NOMO-1 treated with dmso at 0.1 percent for 144 hours (cell line): ENCODE data around the gene RNF150.
"Not testable (repeated sequence)": the region's sequence is repeated elsewhere in the genome, so short reads cannot be mapped to it uniquely, and the experiment has no call there.

ENCODE experiments used
- DNase-seq: peaks from one replicate; lab custom pipeline; 2025; ENCODE audit not compliant: unreplicated experiment; lab: John Stamatoyannopoulos, UW

RNF150 gene

GRCh38 chr4:141133146-141133998, at the start of gene RNF150:
TSS of gene RNF150 (minus strand) at chr4:141133469.
- no peak for DNase-seq

GRCh38 chr4:141180991-141181761, 47.9 kb upstream of the RNF150 start:
- DNase-seq = no peak

GRCh38 chr4:141179474-141180373, 46.5 kb upstream of the RNF150 start:
- no peak for DNase-seq

GRCh38 chr4:141177171-141177570, 43.9 kb upstream of the RNF150 start:
- DNase-seq = no peak

GRCh38 chr4:141174457-141174856, 41.2 kb upstream of the RNF150 start:
- no peak for DNase-seq

GRCh38 chr4:141170671-141171070, 37.4 kb upstream of the RNF150 start:
- DNase-seq = no peak

- no peak for DNase-seq
Observed at GRCh38 chr4:141169391-141169790, 36.1 kb upstream of the RNF150 start.

GRCh38 chr4:141165001-141165400, 31.7 kb upstream of the RNF150 start:
- not testable (repeated sequence) for DNase-seq

GRCh38 chr4:141159027-141159426, 25.8 kb upstream of the RNF150 start:
- no peak for DNase-seq

GRCh38 chr4:141158219-141158618, 24.9 kb upstream of the RNF150 start:
- DNase-seq = no peak

GRCh38 chr4:141155586-141155985, 22.3 kb upstream of the RNF150 start:
- no peak for DNase-seq

- DNase-seq = no peak
Observed at GRCh38 chr4:141154725-141155124, 21.5 kb upstream of the RNF150 start.

- no peak for DNase-seq
Observed at GRCh38 chr4:141153751-141154510, 20.7 kb upstream of the RNF150 start.

- DNase-seq = no peak
Observed at GRCh38 chr4:141144207-141144606, 10.9 kb upstream of the RNF150 start.

- no peak for DNase-seq
Observed at GRCh38 chr4:141142423-141142822, 9.2 kb upstream of the RNF150 start.

GRCh38 chr4:141140391-141141200, 7.3 kb upstream of the RNF150 start:
- no peak for DNase-seq

GRCh38 chr4:141133999-141134995, 1.0 kb upstream of the RNF150 start:
- no peak for DNase-seq

GRCh38 chr4:141132709-141133145, 542 bp downstream of the RNF150 start:
- no peak for DNase-seq
